ENCODE results near the gene EPB41L4A. TPM values are rescaled to one million over a fixed set of nuclear protein-coding genes. Genes with fewer than 3 reads are reported as not detected.

The EPB41L4A gene
- total RNA-seq, 4 donors from 2014 or later = 8.3 to 33.8 (median 21.6) TPM

GRCh38 chr5:112149727-112150126, 269.4 kb downstream of the EPB41L4A start:
- Histone ChIP-seq H3K36me3 (no peaks in the 10 kb centered on the region), H3K27me3 (no peaks in the 10 kb centered on the region), H3K27ac (replicated peaks in 1 of 4) (no peak overlapping the region), H3K4me3 (no peak overlapping the region), H3K9me3 (no peaks in the 10 kb centered on the region), H3K4me1 (peaks cover 7 to 12% (median 10%) of the 10 kb centered on the region in 4 donors)
- DNase-seq (ENCODE audit: extremely low spot score) = no peak
- WGBS = 93% methylated on average over 4 of the region's 4 CpGs
- intact Hi-C loops (cut with DNase I) = loop anchor here (5.0 kb wide), 2 partner anchors 617 to 987 kb away; no protein-coding TSS in a partner anchor
- TF ChIP-seq POLR2AphosphoS5 (IDR thresholded peaks at IDR 0.05) = no peak
- TF ChIP-seq EP300 (IDR thresholded peaks at IDR 0.05) = no peak
- TF ChIP-seq, protein P1, sequence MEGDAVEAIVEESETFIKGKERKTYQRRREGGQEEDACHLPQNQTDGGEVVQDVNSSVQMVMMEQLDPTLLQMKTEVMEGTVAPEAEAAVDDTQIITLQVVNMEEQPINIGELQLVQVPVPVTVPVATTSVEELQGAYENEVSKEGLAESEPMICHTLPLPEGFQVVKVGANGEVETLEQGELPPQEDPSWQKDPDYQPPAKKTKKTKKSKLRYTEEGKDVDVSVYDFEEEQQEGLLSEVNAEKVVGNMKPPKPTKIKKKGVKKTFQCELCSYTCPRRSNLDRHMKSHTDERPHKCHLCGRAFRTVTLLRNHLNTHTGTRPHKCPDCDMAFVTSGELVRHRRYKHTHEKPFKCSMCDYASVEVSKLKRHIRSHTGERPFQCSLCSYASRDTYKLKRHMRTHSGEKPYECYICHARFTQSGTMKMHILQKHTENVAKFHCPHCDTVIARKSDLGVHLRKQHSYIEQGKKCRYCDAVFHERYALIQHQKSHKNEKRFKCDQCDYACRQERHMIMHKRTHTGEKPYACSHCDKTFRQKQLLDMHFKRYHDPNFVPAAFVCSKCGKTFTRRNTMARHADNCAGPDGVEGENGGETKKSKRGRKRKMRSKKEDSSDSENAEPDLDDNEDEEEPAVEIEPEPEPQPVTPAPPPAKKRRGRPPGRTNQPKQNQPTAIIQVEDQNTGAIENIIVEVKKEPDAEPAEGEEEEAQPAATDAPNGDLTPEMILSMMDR (IDR thresholded peaks at IDR 0.05) = no peak
- no peak for TF ChIP-seq POLR2A (IDR thresholded peaks at IDR 0.05; ENCODE audit: low read depth)

DNA sequence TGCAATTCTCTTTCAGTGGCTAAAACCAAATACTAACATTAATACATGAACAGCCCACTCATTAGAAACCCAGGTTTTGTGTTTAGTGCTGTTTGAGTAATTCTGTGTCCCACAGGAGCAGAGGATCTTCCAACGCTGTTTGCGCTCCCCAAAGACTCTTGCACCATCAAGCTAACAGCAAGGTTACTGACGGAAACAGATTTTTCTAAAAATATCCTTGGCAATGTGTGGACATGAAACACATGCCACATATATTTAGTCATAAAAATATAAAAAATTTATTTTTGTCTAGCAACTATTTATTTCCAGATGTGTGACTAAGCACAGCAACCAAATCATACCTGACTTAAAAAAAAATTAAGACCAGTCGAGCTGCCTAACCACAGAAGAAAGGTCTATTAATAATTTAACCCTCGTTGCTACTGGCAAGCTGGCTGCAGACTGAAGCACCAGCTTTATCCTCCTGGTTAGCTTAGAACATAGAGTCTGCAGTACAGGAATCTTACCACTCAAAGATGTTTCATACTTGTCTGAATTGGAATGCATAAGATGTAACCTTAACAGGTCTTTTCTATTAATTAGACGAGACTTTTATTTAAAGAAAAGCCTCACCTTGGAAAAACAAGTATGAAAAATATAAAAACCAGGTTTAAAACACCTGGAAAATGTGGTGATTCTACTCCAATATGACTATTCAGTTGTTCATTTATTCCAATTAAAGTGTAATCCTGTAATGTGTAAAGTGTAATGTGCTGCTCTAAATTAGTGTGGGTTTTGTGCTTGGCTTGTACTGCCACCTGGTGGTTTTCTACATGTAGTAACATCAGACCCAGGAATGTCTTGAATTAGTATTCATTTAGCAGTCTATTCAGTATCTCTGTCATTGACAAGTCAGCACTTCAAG, 272.5 kb downstream of the EPB41L4A start:
- no peak for DNase-seq (ENCODE audit: extremely low spot score)

DNA sequence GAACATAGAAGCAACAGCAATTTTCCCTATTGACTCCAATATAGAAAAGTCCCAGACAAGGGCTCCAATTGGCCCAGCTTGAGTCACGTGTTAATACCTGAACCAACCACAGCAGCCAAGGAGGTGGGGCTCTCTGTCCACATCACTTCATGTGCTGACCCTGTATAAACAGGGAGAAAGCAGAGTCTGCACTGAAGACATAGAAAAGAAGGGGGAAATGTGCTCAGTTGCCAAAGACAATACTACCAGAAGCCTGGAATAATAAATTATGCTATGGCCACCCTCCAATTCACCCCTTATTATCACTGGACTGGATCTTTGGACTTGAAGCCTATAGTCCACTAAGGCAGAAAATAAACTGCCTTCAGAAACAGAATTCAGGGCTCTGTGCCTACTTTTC, 275.4 kb downstream of the EPB41L4A start:
- H3K36me3 ChIP-seq = no peaks in the 10 kb centered on the region
- DNase-seq (ENCODE audit: extremely low spot score) = no peak
- no peak overlapping the region for H3K27ac ChIP-seq (replicated peaks in 1 of 4)
- H3K27me3 ChIP-seq = no peaks in the 10 kb centered on the region
- 76% methylated on average over 1 of the region's 1 CpG for WGBS
- no peak overlapping the region for H3K4me3 ChIP-seq
- H3K4me1 ChIP-seq = peaks cover 8 to 17% (median 13%) of the 10 kb centered on the region in 4 donors
- intact Hi-C loops (cut with DNase I) = loop anchor here (5.0 kb wide), 1 partner anchor 386 kb away; the partner anchor contains the start of gene NREP
- H3K9me3 ChIP-seq = no peaks in the 10 kb centered on the region
- TF ChIP-seq, protein P1 (IDR thresholded peaks at IDR 0.05) = no peak
- no peak for TF ChIP-seq POLR2AphosphoS5 (IDR thresholded peaks at IDR 0.05)
- TF ChIP-seq EP300 (IDR thresholded peaks at IDR 0.05) = no peak
- TF ChIP-seq POLR2A (IDR thresholded peaks at IDR 0.05; ENCODE audit: low read depth) = no peak

More for the DNA sequence above, 272.5 kb downstream of the EPB41L4A start:
- TF ChIP-seq, protein P1 (IDR thresholded peaks at IDR 0.05) = peak; percentile 77 to 87 (median 86)
- TF ChIP-seq POLR2A (IDR thresholded peaks at IDR 0.05; ENCODE audit: low read depth) = no peak
- no peak for TF ChIP-seq EP300 (IDR thresholded peaks at IDR 0.05)
- TF ChIP-seq POLR2AphosphoS5 (IDR thresholded peaks at IDR 0.05) = peak in 1 of 2 donors; percentile 59
- 31% methylated on average over 6 of the region's 6 CpGs for WGBS
- intact Hi-C loops (cut with DNase I) = loop anchor here (1.0 to 5.0 kb wide), 3 partner anchors 596 to 984 kb away; no protein-coding TSS in a partner anchor
- H3K36me3 ChIP-seq = no peaks in the 10 kb centered on the region
- peak overlapping the region in 1 of 4 donors; percentile 60 for H3K27ac ChIP-seq (replicated peaks in 1 of 4)
- peaks cover 8 to 17% (median 13%) of the 10 kb centered on the region in 4 donors for H3K4me1 ChIP-seq
- no peaks in the 10 kb centered on the region for H3K9me3 ChIP-seq
- H3K27me3 ChIP-seq = no peaks in the 10 kb centered on the region
- no peak overlapping the region for H3K4me3 ChIP-seq

DNA sequence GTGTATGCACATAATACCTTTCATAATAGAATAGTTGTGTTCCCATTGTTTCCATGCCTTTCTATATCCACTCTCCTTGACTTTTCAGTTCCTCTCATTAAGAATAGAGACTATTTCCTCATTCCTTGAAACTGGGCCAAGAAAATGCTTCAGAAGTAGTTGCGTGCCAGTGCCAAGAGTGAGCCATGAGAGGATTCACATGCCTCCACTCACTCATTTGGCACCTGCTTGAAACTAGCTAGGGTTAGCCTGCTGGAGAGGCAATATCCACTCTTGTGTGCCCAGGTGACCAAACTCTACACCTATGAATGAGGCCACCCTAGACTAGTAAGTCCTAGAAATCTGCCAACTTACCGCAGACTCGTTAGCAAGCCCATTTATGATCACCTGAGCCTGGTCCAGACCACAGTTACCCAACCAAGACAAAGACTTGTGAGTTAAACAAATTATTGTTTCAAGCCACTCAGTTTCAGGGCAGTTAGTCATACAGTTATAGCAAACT, 276.3 kb downstream of the EPB41L4A start:
- DNase-seq (ENCODE audit: extremely low spot score) = no peak
- intact Hi-C loops (cut with DNase I) = loop anchor here (5.0 kb wide), 1 partner anchor 386 kb away; the partner anchor contains the start of gene NREP
- H3K27me3 ChIP-seq = no peaks in the 10 kb centered on the region
- peaks cover 8 to 17% (median 13%) of the 10 kb centered on the region in 4 donors for H3K4me1 ChIP-seq
- H3K4me3 ChIP-seq = no peak overlapping the region
- TF ChIP-seq POLR2AphosphoS5 (IDR thresholded peaks at IDR 0.05) (no peak), EP300 (IDR thresholded peaks at IDR 0.05) (no peak), POLR2A (IDR thresholded peaks at IDR 0.05; ENCODE audit: low read depth) (no peak)
- TF ChIP-seq, protein P1 (IDR thresholded peaks at IDR 0.05) = no peak
- no peaks in the 10 kb centered on the region for H3K9me3 ChIP-seq
- H3K36me3 ChIP-seq = no peaks in the 10 kb centered on the region
- H3K27ac ChIP-seq (replicated peaks in 1 of 4) = no peak overlapping the region
- 78% methylated on average over 3 of the region's 3 CpGs for WGBS
